GM12878 (cell line): ENCODE data around the gene TBC1D10A.

Experiments used
- CTCF ChIP-seq, 3 experiments: IDR thresholded peaks in 2 of 3; conservative IDR thresholded peaks in 1 of 3; 2 replicates each; pipeline ENCODE4 v1.5.1; 2011; ENCODE audit warnings: low read depth in 3 of 3, low read length in 3 of 3, mild to moderate bottlenecking in 3 of 3, control low read depth in 2 of 3, moderate library complexity in 2 of 3, inconsistent platforms in 1 of 3, mixed read lengths in 1 of 3; ENCODE audit not compliant: control insufficient read depth in 2 of 3, insufficient read depth in 1 of 3; ENCODE audit errors: extremely low read depth in 1 of 3
- POLR2A ChIP-seq: IDR thresholded peaks from 2 replicates; pipeline ENCODE4 v1.6.1; 2011; ENCODE audit warnings: low read depth, mild to moderate bottlenecking, low read length

GRCh38 chr22:30301995-30302809, 24.5 kb downstream of the TBC1D10A start:
- no peak for TF ChIP-seq POLR2A
- TF ChIP-seq CTCF (IDR thresholded peaks at IDR 0.05 in 2 of 3, conservative IDR thresholded peaks at IDR 0.05 in 1 of 3; ENCODE audit: control insufficient read depth in 2 of 3, extremely low read depth in 1 of 3, insufficient read depth in 1 of 3, low read depth in 3 of 3, low read length in 3 of 3): no peak
